Urinary bladder (tissue), 4 donors: Measurements from ENCODE around the gene KCNIP4. TPM values are rescaled to one million over a fixed set of nuclear protein-coding genes. Genes with fewer than 3 reads are reported as not detected.
A peak's percentile ranks its signal among the peaks of the same experiment; 100 is the strongest.
"Not testable (repeated sequence)": the region's sequence is repeated elsewhere in the genome, so short reads cannot be mapped to it uniquely, and the experiment has no call there.

ENCODE experiments used
- DNase-seq: peaks from one replicate; pipeline ENCODE4 v3.0.0-alpha.2; 2015; ENCODE audit errors: extremely low spot score
- H3K27ac ChIP-seq: one replicate; pipeline ENCODE4 v1.5.1; 2013; ENCODE audit warnings: low read depth, mild to moderate bottlenecking, moderate library complexity
- H3K36me3 ChIP-seq: one replicate; pipeline ENCODE4 v1.6.1; 2013; ENCODE audit warnings: mild to moderate bottlenecking, moderate library complexity; ENCODE audit not compliant: insufficient read depth
- H3K4me1 ChIP-seq: one replicate; pipeline ENCODE4 v1.6.1; 2013; ENCODE audit warnings: mild to moderate bottlenecking, moderate library complexity; ENCODE audit not compliant: insufficient read depth
- H3K4me3 ChIP-seq: one replicate; pipeline ENCODE4 v1.5.1; 2013; ENCODE audit warnings: low read depth, low read length
- WGBS: extraction: QIAGEN DNeasy Blood & Tissue Kit; methylation state at CpG from one replicate; pipeline ENCODE4 v1.1.7; 2013; 5-methylcytosine and 5-hydroxymethylcytosine counted together
- polyA plus RNA-seq: library from polyadenylated mRNA; stranded (reverse); fragments of 200-250 nt; gene quantifications from one replicate; pipeline ENCODE4 v1.2.3, GENCODE V29; 2013
- total RNA-seq: library from RNA; depleted of rRNA; stranded (reverse); fragments of >200 nt; gene quantifications from one replicate; pipeline ENCODE4 v1.2.3, GENCODE V29; 2014
- donor health status: healthy with polysubstance abuse.
- donor health status: healthy.

The KCNIP4 gene
- total and polyA plus RNA-seq, 2 donors = 4.9 to 23.5 TPM

DNA sequence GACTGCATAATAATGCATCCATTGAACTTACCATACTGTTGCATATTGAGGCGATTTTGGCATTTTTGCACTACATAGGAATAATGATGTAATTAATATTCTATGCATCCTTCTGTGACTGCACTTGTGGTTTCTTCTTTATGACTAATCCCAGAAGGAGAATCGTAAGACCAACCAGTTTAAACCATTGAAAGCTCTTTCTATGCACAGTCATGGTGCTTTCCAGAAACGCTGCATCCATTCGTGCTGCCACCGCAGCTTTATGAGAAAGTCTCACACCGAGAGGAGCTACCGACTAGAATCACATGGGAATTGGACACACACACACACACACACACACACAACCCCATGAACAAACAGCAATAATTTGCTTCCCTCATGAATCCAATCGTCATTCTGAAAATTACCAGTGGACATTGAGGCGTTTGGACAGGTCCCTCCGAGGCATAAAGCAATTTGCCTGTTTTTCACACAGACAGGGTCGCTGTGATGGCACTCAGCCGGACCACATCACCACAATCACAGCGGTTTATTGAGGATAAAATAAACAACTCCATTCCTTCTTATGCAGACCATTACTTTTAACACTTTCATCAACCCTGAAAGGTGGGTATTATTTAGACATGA lies 1184.1 kb downstream of the KCNIP4 start:
- Histone ChIP-seq H3K4me3 (no peak overlapping the region), H3K27ac (no peak overlapping the region), H3K36me3 (no peaks in the 10 kb centered on the region), H3K4me1 (no peaks in the 10 kb centered on the region)
- WGBS = 64% methylated on average over 13 of the region's 13 CpGs
- DNase-seq = no peak

DNA sequence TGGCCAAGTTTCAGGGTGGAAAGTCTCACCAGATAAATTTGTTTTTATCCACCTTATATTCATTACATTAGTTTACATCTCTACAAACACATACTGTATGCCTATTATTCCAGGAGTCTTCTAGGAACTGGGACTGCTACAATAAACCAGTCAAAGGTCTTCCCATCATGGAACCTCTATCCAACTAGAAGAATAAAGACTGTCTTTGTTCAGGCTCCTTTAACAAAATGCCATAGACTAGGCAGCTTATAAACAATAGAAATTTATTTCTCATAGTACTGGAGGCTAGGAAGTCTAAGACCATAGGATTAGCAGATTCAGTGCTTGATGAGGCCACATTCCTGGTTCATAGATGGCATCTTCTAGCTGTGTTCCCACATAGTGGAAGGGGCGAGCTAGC lies 1186.7 kb downstream of the KCNIP4 start:
- H3K27ac ChIP-seq = no peak overlapping the region
- 99% methylated on average over 1 of the region's 1 CpG for WGBS
- no peaks in the 10 kb centered on the region for H3K4me1 ChIP-seq
- H3K36me3 ChIP-seq = no peaks in the 10 kb centered on the region
- no peak overlapping the region for H3K4me3 ChIP-seq
- no peak for DNase-seq

DNA sequence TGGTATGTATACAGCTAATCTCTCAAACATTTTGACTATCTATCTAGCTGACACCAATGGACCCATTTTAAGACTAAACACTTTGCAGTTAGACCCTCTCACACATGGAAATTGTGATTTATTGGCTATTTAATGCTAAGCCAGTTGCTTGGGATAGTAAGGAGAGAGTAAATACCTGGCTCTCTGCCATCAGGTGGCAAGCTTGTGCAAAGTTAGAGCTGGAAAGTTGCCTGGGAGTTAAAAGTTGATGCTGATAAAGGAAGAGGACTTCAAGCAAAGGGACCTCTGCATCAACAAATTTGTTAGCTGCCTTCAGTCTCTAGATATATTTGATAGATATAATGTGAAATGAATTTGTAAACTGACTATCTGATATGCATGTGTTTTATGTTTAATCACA lies 1187.2 kb downstream of the KCNIP4 start:
- H3K4me3 ChIP-seq = no peak overlapping the region
- no peak for DNase-seq

DNA sequence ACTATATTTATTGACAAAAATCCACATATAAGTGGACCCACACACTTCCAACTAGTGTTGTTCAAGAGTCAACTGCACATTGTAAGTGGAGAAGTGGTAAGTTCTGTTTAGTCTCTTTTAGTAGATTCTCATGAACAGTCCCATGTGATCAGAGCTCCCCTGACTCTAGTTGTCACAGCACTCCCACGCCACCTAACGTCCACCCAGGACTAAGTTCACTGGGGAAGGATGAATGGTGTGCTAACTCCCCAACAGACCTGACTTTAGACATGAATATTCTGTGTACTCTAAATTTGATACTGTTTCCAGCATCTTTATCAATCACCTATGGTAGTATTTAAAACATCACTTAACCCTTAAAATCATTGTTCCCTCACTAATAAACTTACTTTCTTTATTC lies 1188.5 kb downstream of the KCNIP4 start:
- no peaks in the 10 kb centered on the region for H3K36me3 ChIP-seq
- H3K4me3 ChIP-seq = no peak overlapping the region
- H3K27ac ChIP-seq = no peak overlapping the region
- no peak for DNase-seq
- H3K4me1 ChIP-seq = no peaks in the 10 kb centered on the region
- 80% methylated on average over 2 of the region's 2 CpGs for WGBS

More for the DNA sequence above, 1187.2 kb downstream of the KCNIP4 start:
- H3K27ac ChIP-seq = no peak overlapping the region
- H3K36me3 ChIP-seq = no peaks in the 10 kb centered on the region
- H3K4me1 ChIP-seq = no peaks in the 10 kb centered on the region

DNA sequence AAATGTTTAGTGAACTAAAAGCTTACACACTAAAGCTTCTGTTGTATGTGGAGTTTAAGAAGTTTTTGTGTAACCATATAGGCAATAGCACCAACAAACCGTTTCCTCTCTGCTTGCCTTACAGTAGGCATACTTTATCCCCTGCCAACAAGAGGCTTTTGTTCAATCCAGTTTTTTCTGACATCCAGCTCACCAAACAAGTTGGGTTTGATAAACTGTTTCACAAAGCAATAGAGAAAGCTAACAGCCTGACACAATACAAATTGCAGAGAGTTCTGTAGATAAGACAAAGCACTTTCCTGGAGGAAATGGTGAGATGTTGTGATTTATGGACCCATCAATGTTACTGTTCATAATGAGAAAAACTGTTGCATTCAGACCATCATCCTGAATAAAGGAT lies 1194.5 kb downstream of the KCNIP4 start:
- WGBS = 41% methylated on average over 1 of the region's 1 CpG
- DNase-seq = no peak
- Histone ChIP-seq H3K27ac (no peak overlapping the region), H3K4me1 (no peaks in the 10 kb centered on the region), H3K4me3 (no peak overlapping the region), H3K36me3 (no peaks in the 10 kb centered on the region)

DNA sequence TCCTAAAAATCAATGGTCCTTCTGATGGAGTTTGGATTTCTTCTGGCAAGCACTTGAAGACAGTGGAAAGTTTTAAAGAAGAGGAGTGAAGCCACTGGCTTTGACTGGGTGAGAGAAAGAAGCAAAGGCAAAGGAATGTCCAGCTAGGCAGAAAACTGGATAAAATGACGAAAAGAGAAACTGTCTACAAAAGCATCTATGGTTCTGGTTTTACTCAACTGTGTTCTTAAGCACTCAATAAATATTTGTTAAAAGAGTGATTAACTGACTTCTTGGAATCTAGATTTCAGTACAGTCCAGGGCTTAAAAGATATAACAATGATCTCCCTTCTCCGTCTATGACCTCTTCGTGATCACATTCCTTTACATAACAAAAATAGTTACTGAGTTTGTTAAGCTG lies 1195.9 kb downstream of the KCNIP4 start:
- WGBS = 52% methylated on average over 3 of the region's 3 CpGs
- Histone ChIP-seq H3K27ac (no peak overlapping the region), H3K4me1 (no peaks in the 10 kb centered on the region), H3K4me3 (no peak overlapping the region), H3K36me3 (no peaks in the 10 kb centered on the region)
- no peak for DNase-seq

DNA sequence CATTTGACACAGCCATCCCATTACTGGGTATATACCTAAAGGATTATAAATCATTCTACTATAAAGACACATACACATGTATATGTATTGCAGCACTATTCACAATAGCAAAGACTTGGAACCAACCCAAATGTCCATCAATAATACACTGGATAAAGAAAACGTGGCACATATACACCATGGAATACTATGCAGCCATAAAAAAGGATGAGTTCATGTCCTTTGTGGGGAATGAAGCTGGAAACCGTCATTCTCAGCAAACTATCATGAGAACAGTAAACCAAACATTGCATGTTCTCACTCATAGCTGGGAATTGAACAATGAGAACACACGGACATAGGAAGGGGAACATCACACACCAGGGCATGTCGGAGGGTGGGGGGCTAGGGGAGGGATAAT lies 1202.6 kb downstream of the KCNIP4 start:
- DNase-seq, H3K4me3 ChIP-seq, H3K4me1 ChIP-seq, H3K27ac ChIP-seq, H3K36me3 ChIP-seq: not testable (repeated sequence)
- WGBS = 91% methylated on average over 4 of the region's 4 CpGs

DNA sequence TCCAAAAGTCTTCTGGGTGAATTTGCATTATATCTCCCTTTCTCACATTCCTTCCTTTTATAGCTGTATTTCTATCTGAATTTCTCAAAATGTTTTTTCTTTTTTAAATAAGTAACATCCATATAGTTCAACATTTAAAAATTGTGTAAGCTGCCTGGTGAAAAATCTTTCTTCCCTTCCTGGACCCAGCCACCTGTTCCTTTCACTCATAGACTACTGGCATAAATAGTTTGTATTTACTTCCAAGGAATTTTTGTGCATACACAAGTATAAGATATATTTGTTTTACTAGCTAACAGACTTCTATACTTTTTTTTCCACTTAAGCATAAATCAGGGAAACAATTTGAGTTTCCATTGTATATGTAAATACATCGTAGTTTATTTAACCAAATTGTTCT lies 1212.6 kb downstream of the KCNIP4 start:
- Histone ChIP-seq H3K27ac (no peak overlapping the region), H3K4me1 (no peaks in the 10 kb centered on the region), H3K4me3 (no peak overlapping the region), H3K36me3 (peaks cover 2% of the 10 kb centered on the region)
- WGBS = 96% methylated on average over 1 of the region's 1 CpG
- DNase-seq = no peak

DNA sequence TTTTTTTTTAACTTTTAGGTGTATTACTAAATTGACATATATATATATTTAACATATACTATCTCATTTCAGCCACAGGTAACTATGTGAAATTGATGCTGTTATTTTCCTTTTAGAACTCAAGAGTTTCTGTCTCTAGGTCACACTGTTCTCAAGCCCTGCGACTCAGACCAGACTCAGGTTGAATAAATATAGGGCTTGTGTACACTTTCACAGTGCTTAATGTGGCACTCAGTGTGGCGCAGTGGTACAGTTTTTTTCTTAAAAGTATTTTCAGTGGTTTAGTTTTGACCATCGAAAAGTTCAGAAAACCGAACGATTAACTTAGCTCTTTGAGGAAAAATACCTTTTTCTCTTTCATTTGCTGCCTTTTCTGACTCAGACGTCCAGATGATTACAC lies 1223.7 kb downstream of the KCNIP4 start:
- no peak for DNase-seq
- H3K36me3 ChIP-seq = peaks cover 3% of the 10 kb centered on the region

DNA sequence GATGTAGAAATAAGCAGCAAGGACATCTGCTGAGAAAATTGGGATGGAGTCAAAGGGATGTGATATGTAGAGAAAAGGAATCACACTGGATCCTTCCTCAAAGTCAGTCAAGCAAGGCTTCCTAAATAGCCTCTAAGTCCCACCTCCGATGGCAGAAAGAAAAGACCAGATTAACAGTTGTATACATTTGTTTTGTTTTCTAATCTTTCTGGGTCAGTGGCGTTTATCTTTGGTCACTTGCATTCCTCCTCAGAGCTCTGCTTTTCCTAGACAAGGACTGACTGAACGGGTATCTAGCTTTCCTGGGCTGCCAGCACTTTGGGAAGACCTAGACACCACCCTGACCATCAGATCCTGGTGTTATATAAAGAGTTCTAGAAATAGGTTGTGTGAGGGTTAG lies 1225.1 kb downstream of the KCNIP4 start:
- H3K4me1 ChIP-seq = no peaks in the 10 kb centered on the region
- H3K4me3 ChIP-seq = no peak overlapping the region
- H3K27ac ChIP-seq = no peak overlapping the region
- DNase-seq = no peak
- H3K36me3 ChIP-seq = no peaks in the 10 kb centered on the region
- WGBS = 75% methylated on average over 3 of the region's 3 CpGs

More for the DNA sequence above, 1223.7 kb downstream of the KCNIP4 start:
- no peak overlapping the region for H3K27ac ChIP-seq
- H3K4me3 ChIP-seq = no peak overlapping the region
- 94% methylated on average over 6 of the region's 6 CpGs for WGBS
- H3K4me1 ChIP-seq = no peaks in the 10 kb centered on the region

DNA sequence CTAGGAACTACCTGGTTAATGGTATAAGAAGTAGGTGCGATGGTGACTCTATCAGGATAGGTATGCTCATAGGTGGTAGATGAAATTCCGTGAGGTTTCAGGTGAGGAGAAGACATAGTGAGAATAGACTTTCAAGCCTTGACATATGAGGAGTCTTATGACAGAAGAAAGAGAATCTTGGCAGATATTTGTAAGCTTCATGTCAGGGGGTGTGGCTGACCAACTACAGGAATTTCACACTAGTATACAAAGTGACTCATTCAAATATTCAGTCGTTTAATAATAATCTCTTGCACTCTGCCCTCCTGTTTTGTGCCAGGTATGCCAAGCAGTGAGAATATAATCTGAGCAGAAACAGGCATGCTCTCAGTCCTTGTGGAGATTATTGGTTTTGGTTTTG lies 1225.6 kb downstream of the KCNIP4 start:
- Histone ChIP-seq H3K4me3 (no peak overlapping the region), H3K4me1 (no peaks in the 10 kb centered on the region), H3K27ac (no peak overlapping the region), H3K36me3 (no peaks in the 10 kb centered on the region)
- no peak for DNase-seq
- 70% methylated on average over 3 of the region's 3 CpGs for WGBS

DNA sequence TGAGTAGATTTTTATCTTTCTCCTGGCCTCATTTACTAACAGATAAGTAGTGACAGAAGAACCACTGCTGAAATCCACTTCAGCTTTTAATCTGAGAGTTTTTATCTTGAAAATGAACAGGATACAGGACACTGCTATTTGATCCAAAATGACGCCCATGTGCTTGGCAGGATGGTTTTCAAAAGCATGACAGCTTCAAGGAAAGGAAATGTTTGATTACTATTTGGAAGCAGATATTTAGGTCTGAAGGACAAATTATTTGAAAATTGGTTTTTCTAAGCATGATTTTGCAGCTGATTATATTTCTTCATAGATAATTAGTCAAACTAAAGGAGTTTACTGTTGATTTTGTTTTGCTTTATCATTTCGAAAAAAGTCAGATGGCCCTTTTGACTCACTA lies 1237.2 kb downstream of the KCNIP4 start:
- Histone ChIP-seq H3K4me3 (no peak overlapping the region), H3K4me1 (no peaks in the 10 kb centered on the region), H3K36me3 (peaks cover 1% of the 10 kb centered on the region), H3K27ac (no peak overlapping the region)
- WGBS = 92% methylated on average over 2 of the region's 2 CpGs
- no peak for DNase-seq

DNA sequence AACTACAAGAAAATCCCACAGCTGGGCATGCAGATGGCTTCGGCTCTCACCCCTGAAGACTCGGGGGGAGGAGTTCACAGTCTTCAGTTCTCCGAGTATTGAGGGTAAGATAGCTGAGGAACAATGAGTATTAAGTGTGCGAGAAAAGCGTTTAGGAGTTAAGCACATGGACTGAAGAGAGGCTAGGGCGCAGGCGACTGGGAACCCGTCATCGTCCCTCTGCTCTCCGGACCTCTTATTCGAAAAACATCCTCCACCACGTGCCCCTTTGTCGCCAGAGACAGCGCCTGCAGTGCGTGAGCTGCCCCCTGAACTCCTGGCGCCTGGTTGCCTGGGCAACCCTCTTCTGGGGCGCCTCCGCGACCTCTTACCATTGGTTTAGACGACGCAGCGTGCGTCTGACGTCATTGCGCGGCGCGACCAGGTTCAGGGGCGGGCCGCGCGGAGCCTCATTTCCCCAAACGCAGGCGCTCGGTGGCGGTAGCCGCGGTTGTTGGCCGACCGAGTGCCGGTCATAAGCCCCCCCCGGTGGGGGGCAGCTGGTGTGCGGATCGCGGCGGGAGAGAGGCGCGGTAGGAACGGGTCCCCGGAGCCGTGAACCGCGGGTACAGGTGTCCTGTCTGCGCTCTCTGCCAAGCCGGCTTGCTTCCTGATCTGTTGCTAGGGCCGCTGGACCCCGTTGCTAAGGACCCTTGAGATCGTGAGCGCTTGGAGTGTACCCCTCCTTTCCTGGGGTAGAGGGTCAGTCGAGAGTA lies 1248.4 kb downstream of the KCNIP4 start, which contains the start of gene PACRGL:
Gene PACRGL, plus strand, starts transcription at position 452 of the 755 bp plus-strand sequence. CDS start 4,024 bp downstream, outside the sequence.
- under 1% methylated on average over 60 of the region's 60 CpGs for WGBS
- Histone ChIP-seq H3K27ac (peak within 1 kb of the TSS; percentile 31), H3K4me1 (peaks cover 2% of the 10 kb centered on the region), H3K4me3 (peak within 1 kb of the TSS; percentile 72), H3K36me3 (no peaks in the 10 kb centered on the region)
- peak; percentile 90 for DNase-seq

DNA sequence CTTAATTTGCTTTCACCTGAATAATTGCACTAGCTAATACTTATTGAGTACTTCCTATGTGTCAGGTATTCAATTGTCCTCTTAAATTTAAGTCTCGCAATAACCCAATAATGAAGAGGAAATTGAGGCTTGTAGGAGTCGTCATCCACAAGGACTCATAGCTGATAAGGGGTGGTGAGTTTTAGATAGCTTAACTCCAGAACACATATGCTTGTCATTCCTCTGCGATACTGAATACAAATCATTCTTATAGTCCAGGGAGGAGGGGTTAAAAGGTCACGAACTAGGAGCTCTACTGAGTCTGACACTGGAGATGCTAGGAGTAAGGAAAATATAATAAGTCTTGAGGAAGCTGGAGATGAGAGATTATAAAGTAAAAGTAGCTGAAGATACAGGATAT lies 1249.8 kb downstream of the KCNIP4 start:
- no peak overlapping the region for H3K27ac ChIP-seq
- no peak for DNase-seq
- H3K36me3 ChIP-seq = no peaks in the 10 kb centered on the region
- 35% methylated on average over 4 of the region's 4 CpGs for WGBS
- H3K4me3 ChIP-seq = no peak overlapping the region
- peaks cover 2% of the 10 kb centered on the region for H3K4me1 ChIP-seq
